ENCODE data around the gene IGFLR1.

IGFLR1 gene

DNA sequence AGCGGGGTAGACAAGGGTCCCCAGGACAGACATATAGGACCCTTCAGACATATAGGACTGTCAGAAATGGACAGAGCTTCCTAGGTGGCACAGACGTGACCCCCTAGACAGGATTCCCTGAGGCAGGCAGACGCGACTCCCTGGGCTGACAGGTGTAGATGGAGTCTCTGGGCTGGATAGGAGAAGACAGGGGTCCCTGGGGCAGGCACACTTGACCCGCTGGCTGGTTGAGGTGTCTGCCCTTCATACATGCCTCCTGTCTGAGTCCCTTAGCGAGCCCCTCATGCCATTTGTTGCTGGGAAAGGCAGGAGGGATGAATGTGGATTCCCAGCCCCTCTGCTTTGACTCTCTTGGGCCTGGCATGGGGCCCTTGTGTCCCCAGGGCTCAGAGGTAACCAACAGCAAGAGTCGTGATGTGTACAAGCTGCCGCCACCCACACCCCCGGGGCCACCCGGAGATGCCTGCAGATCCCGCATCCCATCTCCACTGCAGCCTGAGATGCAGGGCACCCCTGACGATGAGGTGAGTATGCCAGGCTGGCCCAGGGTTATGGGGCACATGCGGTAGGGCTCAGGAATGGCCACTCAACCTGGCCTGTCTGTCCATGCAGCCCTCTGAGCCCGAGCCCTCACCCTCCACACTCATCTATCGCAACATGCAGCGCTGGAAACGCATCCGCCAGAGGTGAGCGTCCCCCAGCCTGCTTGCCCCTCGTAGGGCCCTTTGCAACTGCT, 11.6 kb upstream of the IGFLR1 start:
- Mint-ChIP-seq H3K27ac (no peak overlapping the region), H3K36me3 (ENCODE audit: low read depth) (peaks cover 10% of the 10 kb centered on the region), H3K4me3 (no peak overlapping the region), H3K27me3 (peaks cover 4% of the 10 kb centered on the region), H3K4me1 (ENCODE audit: low read depth) (peaks cover 32% of the 10 kb centered on the region), H3K9me3 (no peaks in the 10 kb centered on the region)

DNA sequence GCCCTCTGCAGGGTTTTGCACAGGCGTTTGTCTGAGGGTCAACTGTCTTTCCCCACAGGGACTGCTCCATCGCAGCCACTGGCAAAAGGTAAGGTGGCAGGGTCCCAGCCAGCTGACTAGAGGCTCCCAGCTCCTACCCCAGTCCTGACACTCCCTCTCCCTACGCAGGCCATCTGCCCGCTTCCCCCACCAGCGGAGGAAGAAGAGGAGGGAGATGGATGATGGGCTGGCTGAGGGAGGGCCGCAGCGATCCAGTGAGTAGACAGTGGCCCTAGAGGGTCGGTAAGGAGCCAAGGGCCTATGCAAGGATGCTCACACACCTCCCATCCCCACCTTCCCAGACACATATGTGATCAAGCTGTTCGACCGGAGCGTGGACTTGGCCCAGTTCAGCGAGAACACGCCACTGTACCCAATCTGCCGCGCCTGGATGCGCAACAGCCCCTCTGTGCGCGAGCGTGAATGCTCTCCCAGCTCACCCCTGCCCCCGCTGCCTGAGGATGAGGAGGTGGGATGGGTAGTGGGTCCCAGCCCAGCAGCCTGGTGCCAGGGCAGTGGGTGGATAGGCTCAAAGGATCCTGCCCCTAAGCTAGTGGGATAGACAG, 10.6 kb upstream of the IGFLR1 start:
- Mint-ChIP-seq H3K36me3 (ENCODE audit: low read depth) (peaks cover 10% of the 10 kb centered on the region), H3K4me3 (no peak overlapping the region), H3K27ac (no peak overlapping the region), H3K9me3 (no peaks in the 10 kb centered on the region), H3K4me1 (ENCODE audit: low read depth) (peaks cover 38% of the 10 kb centered on the region), H3K27me3 (peaks cover 4% of the 10 kb centered on the region)

DNA sequence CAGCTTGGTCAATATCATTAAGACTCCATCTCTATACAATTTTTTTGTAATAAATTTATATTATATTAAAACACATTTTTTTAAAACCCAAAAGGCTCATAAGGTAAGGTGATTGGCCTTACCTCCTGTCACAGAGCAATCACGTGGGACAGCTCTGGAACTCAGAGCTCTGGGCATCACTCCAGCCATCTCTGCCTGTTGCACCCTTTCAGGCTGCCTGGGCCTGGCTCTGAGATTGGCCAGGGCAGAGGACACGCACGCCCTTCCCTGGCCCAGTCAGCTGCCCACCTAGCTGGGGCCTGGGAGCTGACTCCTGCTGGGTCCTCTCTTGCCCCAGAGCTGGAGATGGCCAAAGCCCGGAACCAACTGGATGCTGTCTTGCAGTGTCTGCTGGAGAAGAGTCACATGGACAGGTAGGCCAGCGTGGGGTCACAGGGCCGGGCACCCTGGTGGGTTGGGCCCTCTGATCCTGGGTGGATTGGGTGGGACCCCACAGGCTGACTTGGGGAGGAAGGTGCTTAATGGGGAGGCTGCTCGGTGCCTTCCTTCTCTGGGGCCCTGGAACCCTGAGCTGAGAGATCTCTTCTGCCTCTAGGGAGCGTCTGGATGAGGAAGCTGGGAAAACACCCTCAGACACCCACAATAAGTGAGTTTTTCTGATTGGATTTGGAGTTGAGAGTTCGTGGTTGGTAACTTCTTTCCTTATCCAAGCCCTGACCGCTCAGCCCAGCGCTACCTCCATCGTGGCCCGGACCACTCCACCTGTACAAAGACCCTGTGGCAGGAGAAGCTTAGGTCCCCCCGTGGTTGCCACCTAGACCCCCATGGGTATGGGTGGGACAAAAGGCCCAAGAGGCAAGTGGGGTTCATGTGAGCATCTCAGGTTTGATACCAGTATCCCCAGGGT, 9.8 kb upstream of the IGFLR1 start:
- no peaks in the 10 kb centered on the region for H3K9me3 Mint-ChIP-seq
- H3K4me3 Mint-ChIP-seq = no peak overlapping the region
- peaks cover 12% of the 10 kb centered on the region for H3K36me3 Mint-ChIP-seq (ENCODE audit: low read depth)
- H3K27me3 Mint-ChIP-seq = peaks cover 4% of the 10 kb centered on the region
- no peak overlapping the region for H3K27ac Mint-ChIP-seq
- H3K4me1 Mint-ChIP-seq (ENCODE audit: low read depth) = peaks cover 36% of the 10 kb centered on the region

DNA sequence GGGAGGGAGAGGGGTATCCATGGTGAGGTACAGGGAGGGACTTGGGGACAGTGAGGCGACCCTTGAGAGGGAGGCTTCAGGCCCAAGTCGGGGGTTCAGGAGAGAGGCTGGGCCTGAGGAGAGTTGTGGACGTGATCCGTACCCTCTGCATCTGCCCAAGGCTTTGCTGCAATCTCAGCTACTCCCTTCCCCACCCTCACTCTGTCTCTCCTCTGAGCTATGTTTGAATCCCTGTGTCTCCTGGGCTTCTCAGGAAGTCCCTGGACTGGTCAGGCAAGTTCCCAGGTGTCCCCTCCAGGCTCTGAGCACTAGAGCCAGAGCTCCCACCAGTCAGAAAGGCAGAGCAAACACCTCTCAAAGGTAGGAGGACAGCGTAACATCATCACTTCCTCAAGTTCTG, 7.9 kb upstream of the IGFLR1 start:
- H3K9me3 Mint-ChIP-seq = no peaks in the 10 kb centered on the region
- no peaks in the 10 kb centered on the region for H3K27me3 Mint-ChIP-seq
- H3K4me3 Mint-ChIP-seq = no peak overlapping the region
- H3K27ac Mint-ChIP-seq = no peak overlapping the region
- H3K36me3 Mint-ChIP-seq (ENCODE audit: low read depth) = peaks cover 8% of the 10 kb centered on the region
- peaks cover 44% of the 10 kb centered on the region for H3K4me1 Mint-ChIP-seq (ENCODE audit: low read depth)

DNA sequence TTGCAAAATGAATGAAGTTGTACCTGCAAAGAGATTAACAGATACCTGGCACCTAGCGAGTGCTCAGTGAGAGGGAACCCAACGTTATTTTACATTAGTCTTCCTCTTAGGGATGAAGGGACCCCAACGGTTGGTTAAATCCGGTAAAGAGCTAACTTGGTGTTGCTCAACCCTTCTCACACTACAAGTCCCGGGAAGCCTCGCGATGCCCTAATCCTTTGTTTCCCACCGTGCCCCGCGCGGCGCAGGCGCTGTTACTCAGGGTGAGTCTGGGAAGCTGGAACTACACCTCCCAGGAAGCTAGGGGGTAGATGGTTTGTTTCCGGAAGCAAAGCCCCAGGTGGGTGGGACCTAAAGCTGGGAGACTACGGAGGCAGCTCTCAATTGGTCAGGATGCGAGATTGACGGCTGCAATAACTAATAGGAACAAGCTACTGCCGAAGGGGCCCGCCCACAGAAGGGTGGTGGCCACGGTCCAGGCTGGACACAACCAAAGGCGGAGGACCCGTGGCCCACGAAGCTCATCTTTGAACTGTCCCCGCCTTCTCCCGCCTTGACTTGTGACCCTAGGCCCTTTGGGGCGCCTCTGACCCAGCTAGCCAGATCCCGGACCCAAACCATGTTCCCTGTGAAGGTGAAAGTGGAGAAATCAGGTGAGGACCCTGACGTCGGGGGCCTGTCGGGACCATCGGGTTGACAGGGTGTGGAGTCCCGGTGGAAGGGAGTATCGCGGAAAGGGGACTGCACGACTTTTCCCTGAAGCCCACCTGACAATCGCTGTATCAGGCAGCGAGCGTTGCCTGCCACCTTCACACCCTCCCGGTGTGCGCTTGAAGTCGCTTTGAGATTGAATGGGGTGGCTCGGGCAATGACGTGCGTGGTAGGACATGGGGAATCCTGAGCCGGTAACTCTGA, 6.1 kb upstream of the IGFLR1 start, which contains the start of gene LIN37:
Gene LIN37, plus strand, starts transcription at position 471 of the 915 bp plus-strand sequence. Its CDS starts 149 bp downstream, at position 620.
- Mint-ChIP-seq H3K4me1 (ENCODE audit: low read depth) (peaks cover 58% of the 10 kb centered on the region), H3K27ac (peak within 1 kb of the TSS; percentile 93), H3K9me3 (no peaks in the 10 kb centered on the region), H3K4me3 (peak within 1 kb of the TSS; percentile 98), H3K27me3 (no peaks in the 10 kb centered on the region), H3K36me3 (ENCODE audit: low read depth) (peaks cover 8% of the 10 kb centered on the region)

DNA sequence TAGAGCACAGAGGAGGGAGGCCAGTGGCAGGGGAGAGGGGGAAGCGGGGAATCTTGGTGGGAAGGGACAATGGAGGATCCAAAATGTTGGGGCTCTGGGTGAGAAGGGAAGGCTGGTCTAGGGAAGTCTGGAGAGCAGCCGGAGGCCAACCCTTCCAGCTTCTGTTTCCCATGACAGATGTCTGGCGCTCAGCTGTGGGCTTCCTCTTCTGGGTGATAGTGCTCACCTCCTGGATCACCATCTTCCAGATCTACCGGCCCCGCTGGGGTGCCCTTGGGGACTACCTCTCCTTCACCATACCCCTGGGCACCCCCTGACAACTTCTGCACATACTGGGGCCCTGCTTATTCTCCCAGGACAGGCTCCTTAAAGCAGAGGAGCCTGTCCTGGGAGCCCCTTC, 4.3 kb upstream of the IGFLR1 start:
- Mint-ChIP-seq H3K9me3 (no peaks in the 10 kb centered on the region), H3K4me3 (peak overlapping the region; percentile 95), H3K27me3 (no peaks in the 10 kb centered on the region), H3K4me1 (ENCODE audit: low read depth) (peaks cover 72% of the 10 kb centered on the region), H3K36me3 (ENCODE audit: low read depth) (peaks cover 12% of the 10 kb centered on the region), H3K27ac (peak overlapping the region; percentile 100)

DNA sequence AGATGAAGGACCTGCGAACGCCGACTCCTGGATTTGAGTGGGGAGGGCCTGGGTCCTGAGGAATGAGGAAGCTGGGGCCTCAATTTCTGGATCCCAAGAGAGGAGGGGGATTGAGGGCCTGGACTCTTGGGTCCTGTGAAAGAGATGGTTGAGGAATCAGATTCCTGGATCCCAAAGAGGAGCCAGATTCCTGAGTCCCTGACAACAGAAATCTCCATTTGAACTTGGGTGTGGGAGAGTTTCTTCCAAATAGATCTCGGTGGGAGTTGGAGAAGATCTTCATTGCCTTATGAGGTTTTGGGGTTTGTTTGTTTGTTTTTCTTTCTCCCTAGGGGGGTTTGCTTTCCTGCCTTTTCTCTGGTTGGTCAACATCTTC, 3.8 kb upstream of the IGFLR1 start:
- H3K4me3 Mint-ChIP-seq = peak overlapping the region; percentile 95
- H3K9me3 Mint-ChIP-seq = no peaks in the 10 kb centered on the region
- peaks cover 72% of the 10 kb centered on the region for H3K4me1 Mint-ChIP-seq (ENCODE audit: low read depth)
- peaks cover 13% of the 10 kb centered on the region for H3K36me3 Mint-ChIP-seq (ENCODE audit: low read depth)
- no peaks in the 10 kb centered on the region for H3K27me3 Mint-ChIP-seq
- peak overlapping the region; percentile 100 for H3K27ac Mint-ChIP-seq

DNA sequence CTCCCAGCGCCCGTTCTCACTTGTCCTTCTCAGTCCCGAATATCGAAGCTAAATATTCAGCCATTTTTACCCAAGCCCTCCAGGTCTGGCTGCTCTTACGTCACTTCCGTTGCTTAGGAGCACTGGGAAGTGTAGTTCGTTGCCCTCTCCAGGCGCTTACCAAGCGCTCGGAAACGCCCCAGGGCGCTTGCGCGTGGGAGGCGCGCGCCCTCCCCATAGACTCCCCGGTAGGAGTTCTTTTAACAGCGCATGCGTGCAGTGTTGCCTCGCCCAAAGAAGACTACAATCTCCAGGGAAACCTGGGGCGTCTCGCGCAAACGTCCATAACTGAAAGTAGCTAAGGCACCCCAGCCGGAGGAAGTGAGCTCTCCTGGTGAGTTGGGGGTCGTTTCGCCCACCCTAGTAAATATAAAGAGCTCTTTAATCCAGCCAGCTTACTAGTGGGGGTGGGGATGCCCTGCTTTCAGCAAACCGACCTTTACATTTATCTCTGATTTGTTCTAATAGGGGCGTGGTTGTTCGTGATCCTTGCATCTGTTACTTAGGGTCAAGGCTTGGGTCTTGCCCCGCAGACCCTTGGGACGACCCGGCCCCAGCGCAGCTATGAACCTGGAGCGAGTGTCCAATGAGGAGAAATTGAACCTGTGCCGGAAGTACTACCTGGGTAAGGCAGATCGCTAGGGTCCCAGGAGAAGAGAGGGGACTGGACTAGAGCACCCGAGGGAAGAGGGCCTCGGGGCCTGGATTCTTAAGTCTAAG, 3.3 kb upstream of the IGFLR1 start, which contains the start of the genes PSENEN and U2AF1L4:
Gene PSENEN, plus strand, starts transcription at position 324 of the 759 bp plus-strand sequence. Its CDS starts 280 bp downstream, at position 604.
Gene U2AF1L4, minus strand, starts transcription at position 91 of the 759 bp plus-strand sequence. Its CDS starts 27 bp downstream, at position 64.
- Mint-ChIP-seq H3K4me3 (peak within 1 kb of the TSS; percentile 95), H3K36me3 (ENCODE audit: low read depth) (peaks cover 15% of the 10 kb centered on the region), H3K27me3 (no peaks in the 10 kb centered on the region), H3K27ac (peak within 1 kb of the TSS; percentile 100), H3K9me3 (no peaks in the 10 kb centered on the region), H3K4me1 (ENCODE audit: low read depth) (peaks cover 72% of the 10 kb centered on the region)

DNA sequence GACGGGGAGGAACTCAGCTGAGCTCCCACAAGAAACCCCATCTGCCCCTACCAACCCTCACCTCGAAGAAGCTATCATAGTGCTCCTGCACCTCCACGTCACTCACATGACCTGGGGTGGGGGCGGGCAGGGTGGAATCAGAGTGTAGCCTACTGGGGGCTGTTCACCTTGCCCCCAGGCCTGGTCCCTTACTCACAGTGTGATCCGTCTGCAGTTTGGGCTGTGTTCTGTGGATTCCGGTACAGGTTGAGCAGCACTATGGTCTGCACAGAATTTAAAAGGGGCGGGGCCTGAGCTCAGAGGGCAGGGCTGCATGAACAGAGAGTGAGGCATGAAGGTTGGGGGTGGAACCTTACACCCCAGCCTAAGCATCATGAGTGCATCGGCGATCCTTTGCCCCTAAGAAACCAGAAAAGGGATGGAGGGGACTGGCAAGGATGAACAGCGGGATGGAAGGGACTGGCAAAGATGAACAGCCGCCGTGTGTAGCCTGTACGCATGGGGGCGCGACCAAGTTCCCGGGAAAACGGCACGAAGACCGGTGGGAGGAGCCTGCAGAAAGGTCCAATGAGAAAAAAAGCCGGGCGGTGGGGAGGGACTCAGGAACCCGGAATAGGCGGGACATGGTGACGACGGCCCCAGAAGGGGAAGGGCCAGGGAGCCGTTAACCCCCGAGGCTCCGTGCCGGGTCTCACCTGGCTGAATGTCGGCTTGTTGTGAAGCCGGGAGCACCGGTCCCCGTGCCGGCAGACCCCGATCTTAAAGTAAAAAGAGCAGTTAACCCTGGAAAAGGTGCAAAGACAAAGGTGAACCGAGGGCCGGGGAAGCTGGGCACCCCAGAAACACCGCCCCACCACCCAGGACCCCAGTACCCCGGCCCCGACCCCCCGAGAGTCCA, 2.4 kb upstream of the IGFLR1 start:
- Mint-ChIP-seq H3K27ac (peak overlapping the region; percentile 100), H3K4me1 (ENCODE audit: low read depth) (peaks cover 66% of the 10 kb centered on the region), H3K36me3 (ENCODE audit: low read depth) (peaks cover 15% of the 10 kb centered on the region), H3K27me3 (no peaks in the 10 kb centered on the region), H3K9me3 (no peaks in the 10 kb centered on the region), H3K4me3 (peak overlapping the region; percentile 95)

DNA sequence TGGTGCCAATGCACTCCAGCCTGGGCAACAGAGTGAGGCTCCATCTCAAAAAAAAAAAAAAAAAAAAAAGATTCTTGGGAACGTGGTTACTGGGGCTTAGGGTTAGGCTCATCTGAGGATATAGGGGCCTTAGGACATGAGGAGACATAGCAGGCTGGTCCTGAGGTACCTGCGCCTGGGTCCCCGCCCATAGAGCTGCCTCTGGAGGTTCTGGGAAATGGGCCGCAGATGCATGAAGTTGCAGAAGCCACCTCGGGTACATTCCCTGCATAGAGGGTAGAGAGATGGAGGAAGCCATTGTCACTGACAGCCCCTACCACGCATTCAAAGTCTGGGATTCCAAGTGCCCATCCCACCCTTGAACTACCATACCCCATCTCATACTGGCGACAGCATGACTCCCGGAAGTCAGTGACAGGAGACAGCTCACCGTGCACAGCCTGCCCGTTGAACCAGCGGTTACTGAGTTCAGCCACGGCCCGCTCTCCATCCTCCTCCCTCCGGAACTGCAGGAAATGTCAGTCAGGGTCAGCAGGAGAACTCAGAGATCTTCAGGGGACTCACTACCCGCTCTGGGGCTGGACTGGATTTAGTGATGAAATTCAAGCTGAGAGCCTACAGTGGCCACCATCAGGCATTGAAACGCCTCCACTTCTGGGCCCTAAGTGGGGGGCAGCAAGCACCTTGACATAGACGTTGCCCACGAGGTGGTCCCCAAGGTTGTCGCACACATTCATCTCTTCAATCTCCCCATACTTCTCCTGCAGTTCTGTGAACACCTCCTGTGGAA, 1.6 kb upstream of the IGFLR1 start:
- Mint-ChIP-seq H3K9me3 (no peaks in the 10 kb centered on the region), H3K4me1 (ENCODE audit: low read depth) (peaks cover 59% of the 10 kb centered on the region), H3K36me3 (ENCODE audit: low read depth) (peaks cover 17% of the 10 kb centered on the region), H3K27ac (peak overlapping the region; percentile 100), H3K27me3 (no peaks in the 10 kb centered on the region), H3K4me3 (peak overlapping the region; percentile 95)

DNA sequence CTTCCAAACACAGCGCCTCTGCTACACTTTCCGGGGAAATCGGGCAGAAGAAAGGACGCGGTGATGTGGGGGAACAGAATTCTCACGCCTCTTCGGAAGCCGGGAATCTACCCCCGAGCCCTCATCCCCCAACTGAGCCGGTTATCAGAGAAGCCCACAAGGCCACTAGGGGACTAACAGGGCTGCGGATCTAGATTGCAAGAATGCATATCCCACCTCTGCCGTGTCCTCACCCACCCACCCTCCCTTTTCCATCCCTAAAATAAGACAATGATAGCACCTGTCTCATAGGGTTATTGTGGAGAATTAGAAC, 1.1 kb downstream of the IGFLR1 start:
- Mint-ChIP-seq H3K27me3 (no peaks in the 10 kb centered on the region), H3K4me1 (ENCODE audit: low read depth) (peaks cover 47% of the 10 kb centered on the region), H3K27ac (peak overlapping the region; percentile 91), H3K36me3 (ENCODE audit: low read depth) (peaks cover 30% of the 10 kb centered on the region), H3K4me3 (peak overlapping the region; percentile 95), H3K9me3 (no peaks in the 10 kb centered on the region)

DNA sequence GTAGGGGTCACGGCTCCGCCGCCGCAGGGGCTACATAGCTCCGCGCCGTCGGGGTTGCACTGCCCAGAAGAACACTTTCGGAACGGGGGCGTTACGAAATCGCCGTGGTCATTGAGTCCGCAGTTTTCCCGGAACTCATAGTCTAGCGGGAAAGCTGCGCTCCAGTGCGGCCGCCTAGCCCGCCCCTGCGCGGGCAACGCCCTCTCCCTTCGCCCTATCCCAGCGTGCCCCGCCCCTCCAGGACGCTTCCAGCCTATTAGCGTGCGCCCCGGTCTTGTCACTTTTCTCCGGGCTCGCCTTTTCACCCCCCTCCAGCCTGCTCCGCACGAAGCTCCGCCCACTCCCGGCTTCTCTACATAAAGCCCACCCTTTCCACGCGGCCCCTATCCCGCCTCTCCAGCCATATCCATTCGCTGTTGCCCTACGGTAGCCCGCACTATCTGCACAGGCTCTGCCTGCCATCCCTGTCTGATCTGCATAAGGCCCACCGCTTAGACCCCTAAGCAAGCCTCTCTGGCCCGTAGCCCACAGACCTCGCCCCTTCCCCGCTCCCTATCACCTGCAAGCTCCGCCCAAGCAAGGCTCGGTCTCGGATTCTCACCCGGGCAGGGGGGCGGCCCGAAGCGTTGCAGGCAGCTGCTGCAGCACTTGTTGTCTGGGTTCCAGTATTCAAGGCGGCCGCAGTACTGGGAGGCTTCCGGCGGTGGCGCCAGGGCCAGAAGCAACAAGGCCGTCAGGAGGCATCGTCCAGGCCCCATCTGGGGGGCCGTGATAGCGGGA, 1.6 kb downstream of the IGFLR1 start:
- Mint-ChIP-seq H3K36me3 (ENCODE audit: low read depth) (peaks cover 33% of the 10 kb centered on the region), H3K4me3 (peak overlapping the region; percentile 95), H3K27me3 (no peaks in the 10 kb centered on the region), H3K9me3 (no peaks in the 10 kb centered on the region), H3K4me1 (ENCODE audit: low read depth) (peaks cover 43% of the 10 kb centered on the region), H3K27ac (peak overlapping the region; percentile 91)
